Choroid plexus epithelial cell (primary cell): ENCODE data around the gene PTPRE.
A peak's percentile ranks its signal among the peaks of the same experiment; 100 is the strongest.

Experiments
- DNase-seq: peaks from one replicate; pipeline ENCODE4 v3.0.0-alpha.2; 2010; ENCODE audit warnings: low read depth
- H3K4me3 ChIP-seq: 2 replicates; pipeline ENCODE4 v1.5.1; 2011; ENCODE audit warnings: low read depth, mild to moderate bottlenecking, control low read depth, low read length, moderate library complexity
- TF ChIP-seq, protein P1 (sequence below): conservative IDR thresholded peaks from 2 replicates; pipeline ENCODE4 v1.5.1; 2011; ENCODE audit warnings: low read depth, mild to moderate bottlenecking, control low read depth, inconsistent platforms, low read length, moderate library complexity

Gene PTPRE

DNA sequence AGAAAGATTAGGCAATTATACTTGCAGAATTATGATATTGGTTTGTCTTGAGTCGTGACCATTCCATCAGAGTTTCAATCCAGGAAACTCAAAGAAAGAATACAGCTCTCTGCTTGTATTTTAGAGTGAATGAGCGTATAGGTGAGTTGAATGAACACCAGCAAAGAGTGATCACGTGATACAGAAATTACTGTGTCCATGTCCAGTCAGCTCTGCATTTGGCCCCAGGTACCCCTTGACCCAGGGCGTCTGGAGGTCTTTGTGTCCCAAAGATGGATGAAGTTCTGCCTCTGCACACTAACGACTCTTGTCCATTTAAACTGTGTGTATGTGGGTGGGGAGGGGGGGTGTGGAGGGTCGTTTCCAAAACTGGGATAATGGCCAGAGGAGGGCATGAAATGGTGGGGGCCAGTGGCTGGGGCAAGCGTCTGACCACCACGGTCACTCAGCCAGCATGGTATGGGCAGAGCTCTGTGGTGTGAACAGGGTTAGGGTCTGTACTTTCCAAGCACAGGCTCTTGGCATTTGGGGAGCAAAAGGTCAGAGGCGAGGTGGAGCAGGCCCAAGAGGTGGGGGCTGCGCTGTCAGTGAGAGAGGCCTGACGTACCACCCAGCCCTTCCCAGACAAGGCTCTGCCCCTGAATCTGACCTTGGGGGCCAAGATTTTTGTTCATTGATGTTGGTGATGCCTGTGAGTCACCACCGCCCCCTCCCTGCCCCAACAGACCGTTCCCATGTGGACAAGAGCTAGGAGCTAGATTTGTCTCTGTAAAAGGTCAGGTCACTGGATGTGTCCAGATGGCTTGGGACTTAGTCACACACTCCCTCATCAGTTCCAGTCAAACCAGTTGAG is 1.4 kb downstream of the PTPRE start:
- TF ChIP-seq, protein P1, sequence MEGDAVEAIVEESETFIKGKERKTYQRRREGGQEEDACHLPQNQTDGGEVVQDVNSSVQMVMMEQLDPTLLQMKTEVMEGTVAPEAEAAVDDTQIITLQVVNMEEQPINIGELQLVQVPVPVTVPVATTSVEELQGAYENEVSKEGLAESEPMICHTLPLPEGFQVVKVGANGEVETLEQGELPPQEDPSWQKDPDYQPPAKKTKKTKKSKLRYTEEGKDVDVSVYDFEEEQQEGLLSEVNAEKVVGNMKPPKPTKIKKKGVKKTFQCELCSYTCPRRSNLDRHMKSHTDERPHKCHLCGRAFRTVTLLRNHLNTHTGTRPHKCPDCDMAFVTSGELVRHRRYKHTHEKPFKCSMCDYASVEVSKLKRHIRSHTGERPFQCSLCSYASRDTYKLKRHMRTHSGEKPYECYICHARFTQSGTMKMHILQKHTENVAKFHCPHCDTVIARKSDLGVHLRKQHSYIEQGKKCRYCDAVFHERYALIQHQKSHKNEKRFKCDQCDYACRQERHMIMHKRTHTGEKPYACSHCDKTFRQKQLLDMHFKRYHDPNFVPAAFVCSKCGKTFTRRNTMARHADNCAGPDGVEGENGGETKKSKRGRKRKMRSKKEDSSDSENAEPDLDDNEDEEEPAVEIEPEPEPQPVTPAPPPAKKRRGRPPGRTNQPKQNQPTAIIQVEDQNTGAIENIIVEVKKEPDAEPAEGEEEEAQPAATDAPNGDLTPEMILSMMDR = no peak
- DNase-seq = peak; percentile 75

DNA sequence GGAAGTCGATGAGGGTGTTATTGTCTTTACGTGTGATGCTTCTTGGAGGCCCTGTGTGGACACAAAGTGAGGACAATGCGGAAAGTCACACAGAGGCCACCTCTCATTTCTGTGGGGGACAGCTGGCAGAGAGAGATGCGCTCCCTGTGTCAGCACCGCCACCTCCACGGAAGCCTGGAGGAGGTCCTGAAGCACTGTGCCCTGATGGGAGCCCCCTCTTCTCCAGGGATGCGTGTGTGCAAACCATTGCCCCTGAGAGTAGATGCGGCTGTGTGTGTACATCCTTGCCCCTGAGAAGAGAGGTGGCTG is 2.0 kb downstream of the PTPRE start:
- TF ChIP-seq, protein P1 = no peak
- DNase-seq = no peak
- H3K4me3 ChIP-seq = no peak overlapping the region

More for the DNA sequence above, 1.4 kb downstream of the PTPRE start:
- H3K4me3 ChIP-seq = peak overlapping the region; percentile 69

DNA sequence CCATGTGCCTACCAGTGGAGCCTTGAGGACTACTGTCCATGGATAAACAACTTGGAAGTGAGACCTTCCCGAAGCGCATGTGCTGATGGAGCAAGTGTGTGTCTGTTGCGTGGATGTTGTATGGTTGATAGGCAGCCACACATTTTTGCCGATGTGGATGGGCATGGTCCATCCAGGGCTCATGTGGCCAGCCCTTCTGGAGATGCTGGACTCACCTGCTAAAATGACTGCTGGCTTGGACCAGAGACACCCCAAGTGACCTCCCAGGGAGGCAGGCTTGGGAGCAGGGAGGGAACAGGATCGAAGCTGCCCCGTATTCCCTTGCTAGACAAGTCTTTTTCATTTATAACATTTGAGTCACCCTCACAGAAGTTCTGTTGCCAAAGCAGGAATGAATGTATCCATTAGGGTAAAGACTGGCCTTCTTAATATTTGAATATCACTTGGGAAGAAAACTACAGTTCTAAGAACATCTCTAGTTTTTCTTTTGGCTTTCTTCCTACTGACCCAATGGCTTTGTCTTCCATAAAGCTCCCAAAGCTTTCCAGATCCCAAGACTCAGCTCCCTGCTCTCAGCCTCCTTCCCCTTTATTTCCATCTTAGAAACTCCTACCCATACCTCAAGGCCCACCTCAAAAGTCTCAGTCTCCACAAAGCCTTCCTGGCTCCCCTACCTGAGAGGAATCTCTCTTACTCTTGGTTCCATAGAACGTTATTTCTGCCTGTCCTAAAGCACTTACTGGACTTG is 3.0 kb downstream of the PTPRE start:
- no peak overlapping the region for H3K4me3 ChIP-seq
- no peak for DNase-seq
- TF ChIP-seq, protein P1 = no peak

DNA sequence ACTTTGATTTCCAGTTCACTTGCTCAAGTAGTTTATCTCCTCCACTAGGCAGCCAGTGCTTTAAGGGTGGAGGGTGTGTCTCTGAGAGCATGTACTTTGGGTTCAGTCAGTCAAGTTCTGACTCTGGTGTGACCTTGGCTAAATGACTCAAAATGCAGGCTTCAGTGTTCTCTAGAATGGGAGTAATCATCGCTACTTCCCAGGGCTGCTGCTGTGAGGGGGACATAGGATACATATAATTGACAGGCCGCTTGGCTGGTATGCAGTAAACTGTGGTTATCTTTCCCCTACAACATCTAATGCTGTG is 3.5 kb downstream of the PTPRE start:
- peak; percentile 43 for DNase-seq
- H3K4me3 ChIP-seq = no peak overlapping the region
- TF ChIP-seq, protein P1 = no peak

DNA sequence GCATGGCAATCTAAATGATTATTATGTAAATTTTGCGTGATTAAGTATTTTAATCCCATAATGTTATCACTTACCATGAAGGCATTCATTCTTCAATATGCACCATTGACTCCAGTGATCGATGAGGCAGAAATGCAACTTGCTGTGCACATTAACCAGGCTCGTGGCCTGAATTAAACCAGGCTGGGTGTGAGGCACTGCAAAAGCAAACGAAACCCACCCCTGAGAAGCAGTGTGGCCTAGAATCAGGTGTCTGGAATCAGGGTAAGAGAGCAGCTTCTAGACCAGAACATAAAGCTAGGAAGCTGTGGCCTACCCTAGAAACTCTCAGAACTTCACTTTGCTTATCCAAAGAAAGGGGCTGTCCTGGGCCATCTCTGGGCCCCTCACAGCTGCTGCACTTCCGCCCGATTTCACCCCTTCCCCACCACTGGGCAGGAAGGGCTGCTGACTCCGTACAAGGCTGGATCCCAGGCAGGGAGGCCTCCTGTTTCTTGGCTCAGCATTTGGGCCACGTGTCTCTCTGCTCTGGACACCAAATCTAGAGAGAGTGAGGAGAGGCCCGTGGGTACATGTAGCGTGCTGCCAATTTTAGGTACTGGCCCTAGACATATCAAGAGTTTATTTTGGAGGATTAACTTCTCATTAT is 4.4 kb downstream of the PTPRE start:
- no peak for DNase-seq

DNA sequence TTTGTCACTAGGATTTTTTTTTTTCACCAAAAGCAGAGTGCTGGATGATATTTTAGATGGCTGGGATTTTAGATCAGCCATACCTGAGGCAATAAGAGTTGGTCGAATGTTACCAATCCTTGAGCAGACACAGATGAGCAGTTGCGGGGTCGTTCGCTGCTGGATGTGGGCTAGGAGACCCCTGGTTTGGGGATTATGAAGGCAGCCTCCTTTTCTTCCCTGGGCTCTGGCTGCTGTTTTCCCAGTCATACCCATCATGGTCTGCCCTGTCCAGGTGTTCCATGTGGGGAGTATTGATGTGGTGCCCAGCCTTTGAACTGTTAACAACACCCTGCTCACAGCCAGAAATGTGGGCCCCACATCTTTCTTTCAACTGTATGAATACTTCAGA is 5.0 kb downstream of the PTPRE start:
- TF ChIP-seq, protein P1 = no peak
- no peak for DNase-seq
- no peak overlapping the region for H3K4me3 ChIP-seq

More for the DNA sequence above, 4.4 kb downstream of the PTPRE start:
- TF ChIP-seq, protein P1 = no peak
- no peak overlapping the region for H3K4me3 ChIP-seq
